ENCODE measurements around the gene PFKL. TPM values are rescaled to one million over a fixed set of nuclear protein-coding genes. Genes with fewer than 3 reads are reported as not detected.
"Not testable (repeated sequence)": the region's sequence is repeated elsewhere in the genome, so short reads cannot be mapped to it uniquely, and the experiment has no call there.

Gene PFKL
- total RNA-seq, 4 donors from 2014 or later, result 11.9 to 20.6 (median 16.8) TPM

DNA sequence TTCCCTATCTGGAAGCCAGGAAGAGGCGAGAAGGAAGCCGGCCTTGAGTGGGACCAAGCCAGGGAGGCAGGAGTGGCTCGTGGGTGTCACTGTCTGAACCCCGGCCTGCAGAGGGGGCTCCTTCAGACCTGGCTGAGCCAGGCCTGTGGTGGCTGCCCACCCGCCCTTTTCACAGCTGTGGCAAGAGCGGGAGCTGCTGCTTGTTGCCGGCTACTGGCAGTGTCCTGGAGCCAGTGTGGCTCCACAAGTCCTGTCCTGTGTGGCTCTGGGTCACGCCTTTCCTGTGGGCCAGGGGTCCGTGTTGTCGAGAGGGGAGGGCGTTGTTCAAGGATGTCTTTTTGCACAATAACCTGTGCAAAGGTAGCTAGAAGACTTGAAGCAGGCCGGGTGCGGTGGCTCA lies 1.3 kb downstream of the PFKL start:
- TF ChIP-seq POLR2A (IDR thresholded peaks at IDR 0.05) (no peak), CTCF (IDR thresholded peaks at IDR 0.05 in 4 of 5, conservative IDR thresholded peaks at IDR 0.05 in 1 of 5) (no peak)
- H3K36me3 ChIP-seq, result no peaks in the 10 kb centered on the region
- H3K4me3 ChIP-seq, result peak overlapping the region in 3 of 4 donors; percentile 58 to 64 (median 63)
- H3K27ac ChIP-seq, result peak overlapping the region in 2 of 4 donors; percentile 70 to 71
- peaks cover 12 to 21% of the 10 kb centered on the region in 2 donors for H3K4me1 ChIP-seq
- in situ Hi-C loops (cut with MboI; ENCODE audit: low sequenced_read_pairs in 4 of 4), result no loop called here
- ATAC-seq, result no peak
- no peak for DNase-seq
- no peaks in the 10 kb centered on the region for H3K9me3 ChIP-seq
- intact Hi-C loops (cut with DNase I; ENCODE audit: low total_unique reads), result loop anchor here (2.0 kb wide), 1 partner anchor 38 kb away; the partner anchor contains the start of gene CFAP410
- H3K27me3 ChIP-seq, result no peaks in the 10 kb centered on the region

DNA sequence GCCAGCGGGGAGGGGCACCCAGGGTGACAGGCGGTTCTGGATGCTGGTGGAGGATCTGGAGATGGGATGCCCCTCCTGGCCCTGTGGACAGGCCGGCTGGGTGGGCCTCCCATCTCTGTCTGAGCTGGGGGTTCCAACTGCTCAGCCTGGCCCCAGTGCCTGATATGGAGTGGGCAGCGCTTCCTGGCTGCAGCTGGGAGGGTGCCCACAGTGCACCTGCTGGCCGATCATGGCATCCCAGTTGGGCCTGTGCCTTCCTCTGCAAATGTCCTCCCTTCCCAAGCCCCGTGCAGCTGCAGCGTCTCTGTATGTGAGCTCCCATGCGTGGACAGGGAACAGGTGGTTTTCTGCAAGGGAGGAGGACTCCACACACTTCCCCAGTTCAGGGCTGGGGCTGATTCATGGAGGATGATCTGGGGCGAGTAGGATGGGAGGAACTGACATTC lies 2.1 kb downstream of the PFKL start:
- Histone ChIP-seq H3K9me3 (no peaks in the 10 kb centered on the region), H3K36me3 (no peaks in the 10 kb centered on the region), H3K27me3 (no peaks in the 10 kb centered on the region), H3K27ac (no peak overlapping the region), H3K4me3 (no peak overlapping the region), H3K4me1 (peaks cover 12 to 21% of the 10 kb centered on the region in 2 donors)
- intact Hi-C loops (cut with DNase I; ENCODE audit: low total_unique reads) (loop anchor here (2.0 kb wide), 1 partner anchor 37 kb away; the partner anchor contains the start of gene CFAP410), in situ Hi-C loops (cut with MboI; ENCODE audit: low sequenced_read_pairs in 4 of 4) (no loop called here)
- ATAC-seq (no peak), DNase-seq (no peak)
- TF ChIP-seq CTCF (IDR thresholded peaks at IDR 0.05 in 4 of 5, conservative IDR thresholded peaks at IDR 0.05 in 1 of 5) (no peak), POLR2A (IDR thresholded peaks at IDR 0.05) (no peak)

DNA sequence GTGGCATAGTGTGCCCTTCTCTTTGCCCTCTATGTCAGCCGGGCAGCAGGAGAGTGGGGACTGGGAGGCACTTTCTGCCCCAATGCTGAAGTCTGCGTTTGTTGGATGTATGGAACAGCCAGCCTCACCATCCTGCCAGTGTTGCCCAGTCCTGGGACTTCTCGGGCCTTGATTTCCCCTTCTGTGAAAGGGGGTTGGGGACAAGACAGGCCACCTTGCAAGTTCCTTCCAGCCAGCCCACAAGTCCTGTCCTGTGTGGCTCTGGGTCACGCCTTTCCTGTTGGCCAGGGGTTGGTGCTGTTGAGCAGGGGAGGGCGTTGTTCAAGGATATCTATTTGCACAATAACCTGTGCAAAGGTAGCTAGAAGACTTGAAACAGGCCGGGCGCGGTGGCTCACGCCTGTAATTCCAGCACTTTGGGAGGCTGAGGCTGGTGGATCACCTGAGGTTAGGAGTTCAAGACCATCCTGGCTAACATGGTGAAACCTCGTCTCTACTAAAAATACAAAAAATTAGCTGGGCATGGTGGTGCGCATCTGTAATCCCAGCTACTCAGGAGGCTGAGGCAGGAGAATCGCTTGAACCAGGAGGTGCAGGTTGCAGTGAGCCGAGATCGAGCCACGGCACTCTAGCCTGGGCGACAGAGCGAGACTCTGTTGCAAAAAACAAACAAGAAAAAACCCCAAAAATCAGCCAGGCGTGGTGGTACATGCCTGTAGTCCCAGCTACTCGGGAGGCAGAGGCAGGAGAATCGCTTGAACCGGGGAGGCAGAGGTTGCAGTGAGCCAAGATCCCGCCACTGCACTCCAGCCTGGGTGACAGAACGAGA lies 2.9 kb downstream of the PFKL start:
- H3K9me3 ChIP-seq; ATAC-seq; H3K4me3 ChIP-seq; H3K36me3 ChIP-seq; H3K27ac ChIP-seq; in situ Hi-C loops (cut with MboI; ENCODE audit: low sequenced_read_pairs in 4 of 4); DNase-seq; H3K27me3 ChIP-seq; intact Hi-C loops (cut with DNase I; ENCODE audit: low total_unique reads): not testable (repeated sequence)
- H3K4me1 ChIP-seq, result peaks cover 12 to 16% of the 10 kb centered on the region in 2 donors

- H3K4me1 ChIP-seq, result peaks cover 12 to 14% of the 10 kb centered on the region in 2 donors
- no peak for ATAC-seq
- intact Hi-C loops (cut with DNase I; ENCODE audit: low total_unique reads), result no loop called here
Observed at GRCh38 chr21:44303490-44303981, 3.7 kb downstream of the PFKL start.

More at GRCh38 chr21:44303490-44303981, 3.7 kb downstream of the PFKL start:
- no peak for DNase-seq
- Histone ChIP-seq H3K27me3 (no peaks in the 10 kb centered on the region), H3K4me3 (no peak overlapping the region), H3K36me3 (no peaks in the 10 kb centered on the region), H3K27ac (no peak overlapping the region), H3K9me3 (no peaks in the 10 kb centered on the region)
- in situ Hi-C loops (cut with MboI; ENCODE audit: low sequenced_read_pairs in 4 of 4), result no loop called here
- TF ChIP-seq POLR2A (IDR thresholded peaks at IDR 0.05) (no peak), CTCF (IDR thresholded peaks at IDR 0.05 in 4 of 5, conservative IDR thresholded peaks at IDR 0.05 in 1 of 5) (no peak)

All from gastrocnemius medialis (tissue), 4 donors.